HG03108 (cell line): ENCODE measurements around the gene TM9SF2.
"Not testable (repeated sequence)": the region's sequence is repeated elsewhere in the genome, so short reads cannot be mapped to it uniquely, and the experiment has no call there.

ENCODE experiments used
- ATAC-seq: cut with Tn5 transposase; IDR thresholded peaks from one replicate; pipeline ENCODE4 v1.9.1; 2021; ENCODE audit warnings: moderate library complexity; ENCODE audit not compliant: unreplicated experiment

Gene TM9SF2

DNA sequence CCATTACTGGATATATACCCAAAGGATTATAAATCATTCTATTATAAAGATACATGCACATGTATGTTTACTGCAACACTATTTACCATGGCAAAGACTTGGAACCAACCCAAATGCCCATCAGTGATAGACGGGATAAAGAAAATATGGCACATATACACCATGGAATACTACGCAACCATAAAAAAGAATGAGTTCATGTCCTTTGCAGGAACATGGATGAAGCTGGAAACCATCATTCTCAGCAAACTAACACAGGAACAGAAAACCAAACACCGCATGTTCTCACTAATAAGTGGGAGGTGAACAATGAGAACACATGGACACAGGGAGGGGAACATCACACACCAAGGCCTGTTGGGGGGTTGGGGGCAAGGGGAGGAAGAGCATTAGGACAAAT lies 9.5 kb upstream of the TM9SF2 start:
- ATAC-seq = not testable (repeated sequence)

- no peak for ATAC-seq
Measured at GRCh38 chr13:99495466-99496183, 5.6 kb upstream of the TM9SF2 start.

DNA sequence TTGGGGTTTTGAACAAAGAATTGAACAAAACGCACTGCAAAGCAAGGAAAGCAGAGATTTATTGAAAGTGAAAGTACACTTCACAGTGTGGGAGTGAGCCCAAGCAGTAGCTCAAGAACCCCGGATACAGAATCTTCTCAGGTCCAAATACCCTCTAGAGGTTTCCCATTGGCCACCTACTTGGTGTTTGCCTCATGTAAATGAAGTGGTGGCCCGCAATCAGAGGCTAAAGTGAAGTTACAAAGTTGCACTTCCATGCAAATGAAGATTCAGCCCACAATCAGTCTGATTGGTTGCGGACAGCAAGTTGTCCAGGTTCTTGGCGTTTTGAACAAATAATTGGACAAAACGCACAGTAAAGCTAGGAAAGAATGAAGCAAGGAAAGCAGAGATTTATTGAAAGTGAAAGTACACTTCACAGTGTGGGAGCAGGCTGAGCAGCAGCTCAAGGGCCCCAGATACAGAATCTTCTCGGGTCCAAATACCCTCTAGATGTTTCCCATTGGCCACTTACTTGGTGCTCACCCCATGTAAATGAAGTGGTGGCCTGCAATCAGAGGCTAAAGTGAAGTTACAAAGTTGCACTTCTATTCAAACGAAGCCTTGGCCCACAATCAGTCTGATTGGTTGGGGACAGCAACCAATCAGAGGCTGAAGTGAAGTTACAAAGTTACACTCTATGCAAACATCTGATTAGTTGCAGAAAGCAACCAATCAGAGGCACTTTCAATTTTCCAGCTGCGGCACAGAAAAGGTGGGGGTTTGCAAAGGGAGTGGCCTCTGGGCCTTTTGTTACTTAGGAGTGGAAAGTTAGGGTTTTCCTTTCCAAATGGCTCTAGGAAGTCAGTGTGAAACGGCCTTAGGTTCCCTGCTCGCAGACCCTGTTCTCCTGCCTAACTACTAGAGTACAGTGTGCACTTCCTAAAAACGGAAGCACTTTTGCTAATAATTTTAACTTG lies 4.8 kb upstream of the TM9SF2 start:
- peak; percentile 33 for ATAC-seq

DNA sequence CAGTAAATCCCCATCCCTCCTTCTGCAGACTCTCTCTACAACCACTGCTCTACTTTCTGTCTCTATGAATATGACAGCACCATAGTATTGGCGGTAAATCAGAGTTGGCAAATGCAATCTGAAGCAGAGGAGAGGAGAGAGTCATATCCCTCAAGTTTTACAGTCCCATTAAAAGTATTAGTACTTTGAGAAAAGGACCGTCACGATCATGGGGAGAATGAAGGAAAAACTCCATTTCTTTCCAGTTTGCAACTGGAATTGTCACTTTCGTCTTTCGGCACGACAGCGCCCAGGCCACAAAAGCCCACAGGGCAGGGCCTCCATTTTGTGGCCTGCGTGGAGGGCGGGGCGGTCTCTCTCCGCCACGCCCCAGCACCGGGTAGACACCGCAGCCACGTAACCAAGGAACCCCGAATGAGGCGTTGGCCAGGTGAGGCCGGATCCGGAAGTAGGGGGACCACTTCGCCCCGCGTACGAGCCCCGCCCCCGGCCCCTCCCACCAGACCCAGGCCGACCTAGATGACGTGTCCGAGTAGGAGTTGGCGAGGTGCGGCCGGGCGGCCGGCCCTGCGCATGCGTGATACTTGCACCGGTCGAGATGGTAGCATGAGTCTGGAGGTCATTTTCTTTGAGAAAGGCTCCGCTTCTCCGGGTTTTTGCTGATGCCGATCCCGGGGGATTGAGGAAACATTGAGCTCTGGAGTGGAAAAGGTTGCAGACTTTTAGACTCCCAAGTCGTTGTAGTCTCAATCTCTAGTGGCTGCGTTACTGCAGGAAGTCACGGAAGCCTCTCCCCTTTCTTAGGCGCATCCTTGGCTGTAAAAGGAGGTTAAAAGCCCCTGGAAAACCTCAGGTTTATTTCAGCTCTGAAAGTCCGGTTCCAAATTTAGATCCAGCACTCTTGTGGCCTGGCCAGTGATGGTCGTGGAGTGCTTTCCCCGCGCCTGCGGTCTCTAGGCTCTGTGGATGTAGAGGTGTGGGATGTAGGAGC lies 2.8 kb upstream of the TM9SF2 start:
- peak; percentile 42 for ATAC-seq

DNA sequence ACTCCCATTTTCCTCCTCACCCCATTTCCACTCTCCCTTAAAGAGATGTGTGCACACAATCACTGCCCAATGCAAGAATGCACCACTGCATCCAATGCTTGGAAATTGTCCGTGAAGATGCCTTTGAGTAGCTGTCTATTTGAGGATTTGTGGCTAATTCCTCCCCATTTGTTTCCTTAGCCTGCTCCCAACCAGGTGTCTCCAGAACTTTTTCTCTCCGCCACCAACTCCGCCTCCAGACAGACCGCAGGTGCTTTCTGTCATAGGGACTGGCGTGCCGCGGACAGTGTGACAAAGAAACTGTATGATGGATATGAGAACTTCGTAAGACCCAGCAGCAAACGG lies 461 bp upstream of the TM9SF2 start:
- ATAC-seq = no peak

DNA sequence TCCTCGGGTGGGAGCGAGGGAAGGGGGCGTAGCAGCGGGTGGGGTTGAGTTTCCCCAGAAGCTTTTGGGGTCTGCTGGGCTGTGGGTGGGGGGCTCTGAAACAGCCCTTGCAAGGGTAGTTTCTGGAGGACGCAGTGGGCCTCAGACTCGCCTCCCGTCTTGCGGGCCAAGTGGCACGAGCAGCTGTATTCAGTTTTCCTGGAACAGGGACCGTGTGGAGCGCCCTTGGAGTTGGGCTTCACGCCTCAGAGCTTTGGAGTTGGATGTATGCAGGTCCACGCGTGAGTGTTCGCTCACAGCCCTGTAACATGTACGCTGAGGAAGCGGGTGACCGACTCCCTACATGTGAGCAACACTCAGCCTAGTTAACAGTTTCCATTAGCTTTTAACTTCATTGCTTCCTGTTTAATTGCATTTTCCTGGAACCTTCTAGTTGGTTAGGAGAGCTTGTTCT lies 603 bp downstream of the TM9SF2 start:
- ATAC-seq = no peak

- ATAC-seq = no peak
Measured at GRCh38 chr13:99505814-99506269, 4.6 kb downstream of the TM9SF2 start.

GRCh38 chr13:99506634-99507033 lies 5.4 kb downstream of the TM9SF2 start:
- ATAC-seq = peak; percentile 74

DNA sequence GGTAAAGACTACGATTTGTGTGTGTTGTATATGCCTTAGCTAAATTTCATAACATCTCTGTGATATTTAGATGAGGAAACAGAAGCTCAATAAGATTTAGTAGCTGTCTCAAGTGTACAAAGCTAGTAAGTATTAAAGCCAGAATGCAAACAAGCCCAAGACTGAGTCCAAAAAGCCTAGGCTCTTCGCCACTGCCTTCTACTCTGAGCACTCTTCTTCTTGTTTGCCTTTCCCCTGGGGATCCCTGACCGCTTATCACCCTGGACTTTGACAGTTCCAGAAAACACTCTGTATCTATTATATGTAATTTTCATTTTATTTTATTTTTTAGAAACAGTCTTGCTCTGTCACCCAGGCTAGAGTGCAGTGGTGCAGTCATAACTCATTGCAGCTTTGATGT lies 5.8 kb downstream of the TM9SF2 start:
- ATAC-seq = no peak

DNA sequence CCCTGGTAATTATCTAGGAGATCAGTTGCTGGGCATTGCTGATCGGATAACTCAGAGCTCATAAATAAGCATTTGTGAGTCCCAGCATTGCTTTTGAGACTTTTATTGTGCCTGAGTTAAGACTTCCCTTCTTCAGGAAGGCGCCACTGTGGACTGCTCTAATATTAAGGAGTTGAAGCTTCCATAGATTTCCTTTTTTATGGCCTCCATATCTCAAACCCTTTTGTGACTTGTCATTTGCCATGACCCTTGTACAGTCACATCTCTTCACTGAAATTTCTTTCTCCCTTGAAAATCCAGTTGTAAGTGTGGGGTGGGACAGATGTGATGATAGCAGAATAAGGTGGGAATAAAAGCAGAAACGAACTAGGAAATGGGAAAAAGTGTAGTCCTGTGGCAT lies 6.3 kb downstream of the TM9SF2 start:
- ATAC-seq = no peak

DNA sequence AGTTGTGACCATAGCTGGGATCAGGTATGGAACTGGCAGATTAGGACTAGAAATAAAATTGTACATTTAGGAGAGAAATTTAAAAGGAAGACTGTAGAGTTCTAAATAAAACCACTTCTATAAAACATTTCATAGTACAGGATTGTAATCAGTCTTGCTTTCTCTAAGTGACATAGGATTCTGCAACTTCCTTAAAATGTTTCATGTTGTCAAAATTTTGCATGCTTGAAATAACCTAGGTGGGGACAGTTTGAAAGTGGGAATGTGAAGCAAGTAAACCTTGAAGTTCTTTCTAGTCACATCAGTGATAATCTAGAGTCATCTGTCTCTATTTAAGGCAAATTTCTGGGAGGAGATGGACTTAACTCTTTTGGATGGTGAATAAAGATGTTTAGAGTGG lies 6.7 kb downstream of the TM9SF2 start:
- no peak for ATAC-seq

GRCh38 chr13:99509479-99509878 lies 8.2 kb downstream of the TM9SF2 start:
- ATAC-seq = no peak

GRCh38 chr13:99514801-99515200 lies 13.5 kb downstream of the TM9SF2 start:
- no peak for ATAC-seq

DNA sequence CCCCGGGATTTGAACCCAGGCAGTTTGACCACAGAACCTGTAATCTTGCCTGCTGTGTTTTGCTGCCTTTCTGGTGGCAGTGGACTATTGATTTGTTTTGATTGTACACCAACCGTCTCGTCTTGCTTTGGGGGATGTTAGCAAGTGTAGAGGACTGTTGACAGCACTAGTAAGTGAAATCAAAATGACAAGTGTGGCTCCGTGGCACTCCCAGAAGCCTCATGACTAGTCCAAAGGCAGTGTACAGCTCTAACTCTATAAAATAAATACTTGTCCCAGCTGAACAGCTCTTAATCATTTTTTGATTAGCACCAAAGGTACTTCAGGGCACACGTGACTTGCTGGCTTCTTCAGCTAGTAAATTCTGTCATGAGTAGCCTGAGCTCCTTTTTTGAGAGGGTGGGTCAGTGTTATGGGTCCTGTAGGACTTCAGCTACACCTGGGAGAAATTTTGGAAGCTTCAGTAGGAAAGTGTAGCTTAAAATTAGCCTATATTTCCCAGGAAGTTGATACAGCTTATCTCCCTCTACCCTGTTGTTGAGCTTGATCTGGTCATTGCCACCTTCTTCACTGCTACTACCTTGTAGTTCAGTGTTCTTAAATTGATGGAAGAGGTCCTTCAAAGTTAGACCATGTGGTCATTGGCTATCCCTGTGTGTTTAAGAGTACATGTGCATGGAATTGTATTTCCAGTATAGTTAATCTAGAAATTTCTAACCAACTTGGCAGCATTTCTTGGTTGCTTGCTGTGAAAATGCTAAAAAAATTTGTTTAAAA lies 15.1 kb downstream of the TM9SF2 start:
- ATAC-seq = no peak

DNA sequence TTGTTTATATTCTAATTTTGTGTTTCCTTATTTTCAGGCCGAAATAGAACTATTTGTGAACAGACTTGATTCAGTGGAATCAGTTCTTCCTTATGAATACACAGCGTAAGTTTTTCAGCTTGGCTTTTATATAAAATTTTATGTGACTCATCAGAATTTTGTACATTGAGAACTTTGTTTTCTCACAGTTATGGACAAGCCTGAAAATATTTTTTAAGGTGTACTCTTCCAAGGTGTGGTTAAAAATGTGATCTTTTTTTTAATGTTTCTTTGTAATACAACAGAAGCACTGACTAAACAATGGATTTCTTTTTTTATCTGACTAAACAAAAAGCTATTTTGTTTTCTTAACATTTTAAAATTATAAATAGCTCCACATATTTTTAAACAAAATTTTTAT lies 16.3 kb downstream of the TM9SF2 start:
- ATAC-seq = no peak

GRCh38 chr13:99517984-99518383 lies 16.7 kb downstream of the TM9SF2 start:
- no peak for ATAC-seq

DNA sequence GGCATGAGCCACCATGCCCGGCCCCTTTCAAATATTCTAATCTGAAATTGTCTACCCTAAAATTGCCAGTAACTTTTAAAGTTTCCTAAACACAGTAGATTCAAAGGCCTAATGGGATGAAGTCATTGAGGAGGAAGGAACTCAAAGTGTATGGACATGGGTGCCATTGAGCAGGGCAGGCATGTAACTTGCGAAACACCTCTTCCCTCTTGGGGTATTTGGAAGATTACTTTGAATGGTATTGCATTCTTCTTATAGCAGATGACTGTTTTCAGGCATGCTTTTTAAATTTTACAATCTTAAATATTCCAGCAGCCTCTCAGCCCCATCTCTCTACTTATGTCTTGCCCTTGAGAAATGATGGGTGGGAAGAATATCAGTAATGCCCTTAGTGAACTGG lies 21.0 kb downstream of the TM9SF2 start:
- no peak for ATAC-seq

DNA sequence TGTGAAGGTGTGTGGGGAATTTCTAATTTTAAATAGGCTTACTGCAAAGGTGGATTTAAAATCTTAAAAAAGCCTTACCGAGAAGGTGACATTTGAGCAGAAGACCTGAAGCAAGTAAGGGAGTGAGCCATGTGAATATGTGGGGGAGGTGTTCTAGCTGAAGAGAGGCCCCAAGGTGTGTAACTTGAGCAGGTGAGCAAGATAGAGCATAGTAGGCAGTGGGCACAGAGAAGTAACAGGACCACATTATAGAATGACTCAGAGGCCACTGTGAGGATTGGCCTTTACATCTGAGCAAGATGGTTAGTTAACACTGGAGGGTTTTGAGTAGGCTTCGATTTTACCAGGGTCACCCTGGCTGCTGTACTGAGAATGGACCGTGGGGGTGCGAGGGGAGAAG lies 22.6 kb downstream of the TM9SF2 start:
- no peak for ATAC-seq

DNA sequence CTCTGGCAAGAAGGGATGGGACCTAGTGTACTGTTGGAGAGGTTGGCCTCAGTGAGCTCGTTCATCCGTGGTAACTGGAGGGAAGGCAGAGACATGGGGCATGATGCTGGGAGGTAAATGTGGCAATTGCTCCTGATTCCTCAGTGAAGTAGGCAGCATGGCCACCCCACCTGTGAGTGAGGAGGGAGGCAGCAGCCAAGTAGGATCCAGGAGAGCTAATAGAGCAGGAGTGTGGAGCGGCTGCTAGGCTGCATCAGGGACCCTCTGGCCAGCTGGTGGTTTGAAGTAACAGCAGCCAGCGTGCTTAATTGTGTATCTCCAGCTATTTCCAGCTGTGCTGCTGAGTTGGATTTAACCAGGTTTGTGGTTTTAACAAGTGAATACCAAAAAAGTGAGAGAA lies 24.7 kb downstream of the TM9SF2 start:
- no peak for ATAC-seq

DNA sequence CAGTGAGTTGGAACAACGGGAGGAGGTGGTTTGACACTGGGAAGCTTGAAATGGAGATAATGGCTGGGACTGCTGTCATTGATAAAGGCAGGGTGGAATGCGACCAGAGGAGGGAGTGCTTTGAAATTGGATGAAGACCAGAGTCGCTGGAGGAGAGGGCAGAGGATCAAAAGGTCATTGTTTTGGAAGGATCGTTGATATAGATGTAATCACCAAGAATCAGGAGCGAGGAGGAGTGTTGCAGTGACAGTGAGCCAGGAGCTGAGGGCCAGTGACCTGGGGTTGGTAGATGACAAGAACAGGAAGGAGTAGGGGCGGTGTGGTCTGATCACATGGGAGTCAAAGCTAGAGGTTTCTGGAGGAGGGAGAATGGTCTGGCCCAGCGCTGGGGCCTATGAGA lies 25.3 kb downstream of the TM9SF2 start:
- ATAC-seq = no peak
